ENCODE results near the gene SSBP4. TPM values are rescaled to one million over a fixed set of nuclear protein-coding genes. Genes with fewer than 3 reads are reported as not detected.

The SSBP4 gene
- polyA plus RNA-seq, 1 of the 3 experiments (the other 2 are of a cell fraction): 24.9 TPM

GRCh38 chr19:18424122-18424889 lies 5.1 kb downstream of the SSBP4 start:
- Histone ChIP-seq H3F3A (replicated peaks; ENCODE audit: insufficient read depth) (no peaks in the 10 kb centered on the region), H2AFZ (ENCODE audit: low read depth) (no peak overlapping the region), H3K79me2 (ENCODE audit: insufficient read depth) (peaks cover 61% of the 10 kb centered on the region), H3K27me3 (ENCODE audit: insufficient read depth) (no peaks in the 10 kb centered on the region), H3K9me2 (no peaks in the 10 kb centered on the region), H3K9ac (no peak overlapping the region), H3K4me3 (ENCODE audit: low read depth in 2 of 2, low read length in 1 of 2) (no peak overlapping the region), H4K20me1 (ENCODE audit: insufficient read depth) (peaks cover 52% of the 10 kb centered on the region), H3K4me2 (no peak overlapping the region), H3K36me3 (replicated peaks in 1 of 2; ENCODE audit: control insufficient read depth in 1 of 2, insufficient read depth in 2 of 2, low read length in 1 of 2) (peaks cover 0 to 5% of the 10 kb centered on the region in 2 experiments), H3K4me1 (ENCODE audit: control insufficient read depth in 1 of 2, insufficient read depth in 2 of 2, low read depth in 1 of 2, low read length in 1 of 2) (peaks cover 17 to 45% of the 10 kb centered on the region in 2 experiments; a peak in 2 of 4 replicates), H3K9me3 (no peaks in the 10 kb centered on the region), H3K27ac (ENCODE audit: low read depth in 2 of 2, low read length in 1 of 2) (no peak overlapping the region; a peak in 1 of 4 replicates)
- 96% methylated on average over 16 of the region's 22 CpGs for WGBS (ENCODE audit: low lambda C conversion rate)
- no peak for DNase-seq
- ChIA-PET CTCF (interaction anchor here (0.9 to 1.5 kb wide), 4 partner anchors 8 to 173 kb away, joined by 3 to 4 read pairs (median 4); no protein-coding TSS in a partner anchor), POLR2A (interaction anchor here (1.2 kb wide), 1 partner anchor 143 kb away, joined by 3 read pairs; the partner anchor contains the start of gene JUND)
- TF ChIP-seq MAX (IDR thresholded peaks at IDR 0.05; ENCODE audit: low read depth) (no peak), POLR2AphosphoS5 (IDR thresholded peaks at IDR 0.05; ENCODE audit: low read depth, low read length) (no peak), NFIC (IDR thresholded peaks at IDR 0.05; ENCODE audit: borderline replicate concordance) (no peak), FOXJ3 (CRISPR knock-in tag; IDR thresholded peaks at IDR 0.05) (no peak), TCF12 (IDR thresholded peaks at IDR 0.05) (no peak), GABPA (IDR thresholded peaks at IDR 0.05; ENCODE audit: low read depth) (no peak)
- TF ChIP-seq, protein P1, sequence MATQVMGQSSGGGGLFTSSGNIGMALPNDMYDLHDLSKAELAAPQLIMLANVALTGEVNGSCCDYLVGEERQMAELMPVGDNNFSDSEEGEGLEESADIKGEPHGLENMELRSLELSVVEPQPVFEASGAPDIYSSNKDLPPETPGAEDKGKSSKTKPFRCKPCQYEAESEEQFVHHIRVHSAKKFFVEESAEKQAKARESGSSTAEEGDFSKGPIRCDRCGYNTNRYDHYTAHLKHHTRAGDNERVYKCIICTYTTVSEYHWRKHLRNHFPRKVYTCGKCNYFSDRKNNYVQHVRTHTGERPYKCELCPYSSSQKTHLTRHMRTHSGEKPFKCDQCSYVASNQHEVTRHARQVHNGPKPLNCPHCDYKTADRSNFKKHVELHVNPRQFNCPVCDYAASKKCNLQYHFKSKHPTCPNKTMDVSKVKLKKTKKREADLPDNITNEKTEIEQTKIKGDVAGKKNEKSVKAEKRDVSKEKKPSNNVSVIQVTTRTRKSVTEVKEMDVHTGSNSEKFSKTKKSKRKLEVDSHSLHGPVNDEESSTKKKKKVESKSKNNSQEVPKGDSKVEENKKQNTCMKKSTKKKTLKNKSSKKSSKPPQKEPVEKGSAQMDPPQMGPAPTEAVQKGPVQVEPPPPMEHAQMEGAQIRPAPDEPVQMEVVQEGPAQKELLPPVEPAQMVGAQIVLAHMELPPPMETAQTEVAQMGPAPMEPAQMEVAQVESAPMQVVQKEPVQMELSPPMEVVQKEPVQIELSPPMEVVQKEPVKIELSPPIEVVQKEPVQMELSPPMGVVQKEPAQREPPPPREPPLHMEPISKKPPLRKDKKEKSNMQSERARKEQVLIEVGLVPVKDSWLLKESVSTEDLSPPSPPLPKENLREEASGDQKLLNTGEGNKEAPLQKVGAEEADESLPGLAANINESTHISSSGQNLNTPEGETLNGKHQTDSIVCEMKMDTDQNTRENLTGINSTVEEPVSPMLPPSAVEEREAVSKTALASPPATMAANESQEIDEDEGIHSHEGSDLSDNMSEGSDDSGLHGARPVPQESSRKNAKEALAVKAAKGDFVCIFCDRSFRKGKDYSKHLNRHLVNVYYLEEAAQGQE (IDR thresholded peaks at IDR 0.05; ENCODE audit: low read depth, low read length): no peak
- TF ChIP-seq, protein P2, sequence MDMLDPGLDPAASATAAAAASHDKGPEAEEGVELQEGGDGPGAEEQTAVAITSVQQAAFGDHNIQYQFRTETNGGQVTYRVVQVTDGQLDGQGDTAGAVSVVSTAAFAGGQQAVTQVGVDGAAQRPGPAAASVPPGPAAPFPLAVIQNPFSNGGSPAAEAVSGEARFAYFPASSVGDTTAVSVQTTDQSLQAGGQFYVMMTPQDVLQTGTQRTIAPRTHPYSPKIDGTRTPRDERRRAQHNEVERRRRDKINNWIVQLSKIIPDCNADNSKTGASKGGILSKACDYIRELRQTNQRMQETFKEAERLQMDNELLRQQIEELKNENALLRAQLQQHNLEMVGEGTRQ (IDR thresholded peaks at IDR 0.05; ENCODE audit: borderline replicate concordance, low read depth, low read length): no peak
- TF ChIP-seq, protein P3, sequence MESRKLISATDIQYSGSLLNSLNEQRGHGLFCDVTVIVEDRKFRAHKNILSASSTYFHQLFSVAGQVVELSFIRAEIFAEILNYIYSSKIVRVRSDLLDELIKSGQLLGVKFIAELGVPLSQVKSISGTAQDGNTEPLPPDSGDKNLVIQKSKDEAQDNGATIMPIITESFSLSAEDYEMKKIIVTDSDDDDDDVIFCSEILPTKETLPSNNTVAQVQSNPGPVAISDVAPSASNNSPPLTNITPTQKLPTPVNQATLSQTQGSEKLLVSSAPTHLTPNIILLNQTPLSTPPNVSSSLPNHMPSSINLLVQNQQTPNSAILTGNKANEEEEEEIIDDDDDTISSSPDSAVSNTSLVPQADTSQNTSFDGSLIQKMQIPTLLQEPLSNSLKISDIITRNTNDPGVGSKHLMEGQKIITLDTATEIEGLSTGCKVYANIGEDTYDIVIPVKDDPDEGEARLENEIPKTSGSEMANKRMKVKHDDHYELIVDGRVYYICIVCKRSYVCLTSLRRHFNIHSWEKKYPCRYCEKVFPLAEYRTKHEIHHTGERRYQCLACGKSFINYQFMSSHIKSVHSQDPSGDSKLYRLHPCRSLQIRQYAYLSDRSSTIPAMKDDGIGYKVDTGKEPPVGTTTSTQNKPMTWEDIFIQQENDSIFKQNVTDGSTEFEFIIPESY (IDR thresholded peaks at IDR 0.05; ENCODE audit: borderline replicate concordance, low read depth): no peak
